OCI-LY7 (cell line): ENCODE data around the gene CDC14B.

Experiments used
- EZH2phosphoT487 ChIP-seq: fragments of 200-600 bp; sonication (generic); IDR thresholded peaks from 2 replicates; pipeline ENCODE4 v1.6.1; 2018; ENCODE audit warnings: low read depth, borderline replicate concordance, mild to moderate bottlenecking, mixed run types, antibody characterized with exemption, low read length, moderate library complexity, mixed read lengths
- TF ChIP-seq, protein P1 (sequence below): fragments of 200-600 bp; sonication (generic); conservative IDR thresholded peaks from 2 replicates; pipeline ENCODE4 v1.5.1; 2014; ENCODE audit warnings: mild to moderate bottlenecking, antibody characterized with exemption, low read length, moderate library complexity, mixed read lengths

DNA sequence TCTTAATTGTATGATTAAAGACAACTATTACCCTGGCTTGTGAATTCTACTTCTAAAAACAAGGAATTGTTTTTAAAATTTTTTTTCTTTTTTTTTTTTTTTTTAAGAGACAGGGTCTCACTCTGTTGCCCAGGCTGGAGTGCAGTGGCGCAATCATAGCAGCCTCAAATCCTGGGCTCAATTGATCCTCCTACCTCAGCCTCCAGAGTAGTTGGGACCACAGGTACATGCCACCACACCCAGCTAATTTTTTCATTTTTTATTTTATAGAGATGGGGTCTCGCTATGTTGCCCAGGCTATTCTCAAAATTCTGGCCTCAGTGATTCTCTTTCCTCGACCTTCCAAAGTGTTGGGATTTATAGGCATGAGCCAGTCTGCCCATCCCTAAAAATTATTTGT is 107.4 kb downstream of the CDC14B start:
- TF ChIP-seq, protein P1, sequence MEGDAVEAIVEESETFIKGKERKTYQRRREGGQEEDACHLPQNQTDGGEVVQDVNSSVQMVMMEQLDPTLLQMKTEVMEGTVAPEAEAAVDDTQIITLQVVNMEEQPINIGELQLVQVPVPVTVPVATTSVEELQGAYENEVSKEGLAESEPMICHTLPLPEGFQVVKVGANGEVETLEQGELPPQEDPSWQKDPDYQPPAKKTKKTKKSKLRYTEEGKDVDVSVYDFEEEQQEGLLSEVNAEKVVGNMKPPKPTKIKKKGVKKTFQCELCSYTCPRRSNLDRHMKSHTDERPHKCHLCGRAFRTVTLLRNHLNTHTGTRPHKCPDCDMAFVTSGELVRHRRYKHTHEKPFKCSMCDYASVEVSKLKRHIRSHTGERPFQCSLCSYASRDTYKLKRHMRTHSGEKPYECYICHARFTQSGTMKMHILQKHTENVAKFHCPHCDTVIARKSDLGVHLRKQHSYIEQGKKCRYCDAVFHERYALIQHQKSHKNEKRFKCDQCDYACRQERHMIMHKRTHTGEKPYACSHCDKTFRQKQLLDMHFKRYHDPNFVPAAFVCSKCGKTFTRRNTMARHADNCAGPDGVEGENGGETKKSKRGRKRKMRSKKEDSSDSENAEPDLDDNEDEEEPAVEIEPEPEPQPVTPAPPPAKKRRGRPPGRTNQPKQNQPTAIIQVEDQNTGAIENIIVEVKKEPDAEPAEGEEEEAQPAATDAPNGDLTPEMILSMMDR, result no peak
- TF ChIP-seq EZH2phosphoT487, result no peak
